ENCODE data around the gene P2RY13. TPM values are rescaled to one million over a fixed set of nuclear protein-coding genes. Genes with fewer than 3 reads are reported as not detected.

Gene P2RY13
- total and polyA plus RNA-seq, 2 of the 4 experiments (the other 2 are of a cell fraction), result not detected

DNA sequence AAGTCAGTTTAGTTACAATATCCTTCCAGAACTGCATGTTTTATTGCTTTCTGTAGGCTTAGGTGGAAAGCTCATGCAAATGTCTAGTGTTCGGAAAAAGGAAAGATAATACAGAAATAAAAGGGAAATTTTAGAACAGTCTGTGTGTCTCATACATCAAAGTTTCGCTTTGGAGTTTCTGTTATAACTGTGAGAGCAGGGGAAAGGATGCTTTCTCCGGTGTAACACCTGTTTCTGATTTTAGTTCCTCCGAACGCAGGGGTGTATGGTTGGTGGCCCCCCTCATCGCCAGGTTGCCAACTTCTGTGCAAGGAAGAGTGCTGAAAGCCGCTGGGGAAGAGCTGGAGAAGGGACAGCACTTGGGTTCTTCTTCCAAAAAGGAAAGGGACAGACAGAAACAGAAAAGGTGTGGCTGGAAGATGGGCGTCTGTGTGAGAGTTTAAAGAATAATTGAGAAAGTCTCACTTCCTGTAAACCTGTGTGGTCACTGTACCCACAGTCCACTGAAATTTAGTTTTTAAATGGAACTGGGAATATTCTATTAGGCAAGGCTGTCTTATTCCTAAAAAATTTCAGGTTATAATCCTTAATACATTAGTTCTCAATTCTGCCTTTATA is 48.5 kb upstream of the P2RY13 start:
- DNase-seq, result no peak
- Histone ChIP-seq H3K18ac (ENCODE audit: low read depth, low read length) (no peak overlapping the region), H3K56ac (ENCODE audit: extremely low read depth, insufficient read depth, low read length) (no peak overlapping the region), H4K8ac (ENCODE audit: low read depth in 2 of 2, low read length in 2 of 2) (no peak overlapping the region), H2BK120ac (ENCODE audit: low read depth, low read length) (no peak overlapping the region), H4K91ac (ENCODE audit: insufficient read depth, low read depth, low read length) (no peak overlapping the region), H2BK20ac (ENCODE audit: low read depth, low read length) (no peak overlapping the region), H3K9me3 (ENCODE audit: control insufficient read depth, insufficient read depth, low read length) (no peaks in the 10 kb centered on the region), H3K4ac (ENCODE audit: low read depth, low read length) (no peak overlapping the region), H4K20me1 (ENCODE audit: insufficient read depth, low read length) (no peaks in the 10 kb centered on the region), H2AFZ (replicated peaks; ENCODE audit: low read length, poor library complexity) (no peak overlapping the region), H3K4me2 (ENCODE audit: low read depth, low read length) (no peak overlapping the region), H3K4me3 (ENCODE audit: insufficient read depth, low read depth, low read length) (no peak overlapping the region), H2AK9ac (replicated peaks; ENCODE audit: low read depth, low read length, poor library complexity) (no peak overlapping the region), H3K23ac (ENCODE audit: low read depth, low read length) (no peak overlapping the region), H3K9ac (ENCODE audit: low read depth, low read length) (no peak overlapping the region), H2AK5ac (ENCODE audit: low read depth, low read length) (no peak overlapping the region), H3K36me3 (ENCODE audit: control insufficient read depth, insufficient read depth, low read length) (no peaks in the 10 kb centered on the region), H3K14ac (replicated peaks; ENCODE audit: low read depth, low read length) (no peak overlapping the region), H2BK15ac (ENCODE audit: low read depth, low read length) (no peak overlapping the region), H2BK5ac (ENCODE audit: low read depth, low read length, poor library complexity, severe bottlenecking) (no peak overlapping the region), H3K9me1 (ENCODE audit: insufficient read depth, low read length) (no peaks in the 10 kb centered on the region), H3K4me1 (ENCODE audit: control insufficient read depth, insufficient read depth, low read length) (no peaks in the 10 kb centered on the region), H4K5ac (ENCODE audit: low read depth, low read length) (no peak overlapping the region), H3K27ac (ENCODE audit: insufficient read depth, low read length) (no peak overlapping the region), H3K79me1 (ENCODE audit: low read depth in 1 of 2, low read length in 2 of 2) (no peaks in the 10 kb centered on the region), H3K27me3 (ENCODE audit: control insufficient read depth, insufficient read depth, low read length) (no peaks in the 10 kb centered on the region)
- intact Hi-C loops (cut with micrococcal nuclease), result loop anchor here (5.0 kb wide), 1 partner anchor 539 kb away; no protein-coding TSS in a partner anchor
- BruUV-seq (replicated peaks), result no TSS peak
- TF ChIP-seq CEBPB (IDR thresholded peaks at IDR 0.05; ENCODE audit: low read depth, low read length) (no peak), BHLHE40 (IDR thresholded peaks at IDR 0.05; ENCODE audit: low read depth, low read length) (no peak), RAD21 (IDR thresholded peaks at IDR 0.05; ENCODE audit: low read length) (no peak), MAZ (IDR thresholded peaks at IDR 0.05; ENCODE audit: borderline replicate concordance, low read depth, low read length) (no peak), SMC3 (IDR thresholded peaks at IDR 0.05; ENCODE audit: low read depth, low read length) (no peak), RCOR1 (IDR thresholded peaks at IDR 0.05; ENCODE audit: insufficient replicate concordance, low read length) (no peak), MAFK (IDR thresholded peaks at IDR 0.05; ENCODE audit: low read depth, low read length) (no peak), CHD1 (IDR thresholded peaks at IDR 0.05; ENCODE audit: low read depth, low read length) (no peak), POLR2A (IDR thresholded peaks at IDR 0.05; ENCODE audit: low read depth, low read length) (no peak), RFX5 (IDR thresholded peaks at IDR 0.05; ENCODE audit: low read depth, low read length) (no peak), MXI1 (IDR thresholded peaks at IDR 0.05; ENCODE audit: borderline replicate concordance, low read depth, low read length) (no peak)
- TF ChIP-seq, protein P1, sequence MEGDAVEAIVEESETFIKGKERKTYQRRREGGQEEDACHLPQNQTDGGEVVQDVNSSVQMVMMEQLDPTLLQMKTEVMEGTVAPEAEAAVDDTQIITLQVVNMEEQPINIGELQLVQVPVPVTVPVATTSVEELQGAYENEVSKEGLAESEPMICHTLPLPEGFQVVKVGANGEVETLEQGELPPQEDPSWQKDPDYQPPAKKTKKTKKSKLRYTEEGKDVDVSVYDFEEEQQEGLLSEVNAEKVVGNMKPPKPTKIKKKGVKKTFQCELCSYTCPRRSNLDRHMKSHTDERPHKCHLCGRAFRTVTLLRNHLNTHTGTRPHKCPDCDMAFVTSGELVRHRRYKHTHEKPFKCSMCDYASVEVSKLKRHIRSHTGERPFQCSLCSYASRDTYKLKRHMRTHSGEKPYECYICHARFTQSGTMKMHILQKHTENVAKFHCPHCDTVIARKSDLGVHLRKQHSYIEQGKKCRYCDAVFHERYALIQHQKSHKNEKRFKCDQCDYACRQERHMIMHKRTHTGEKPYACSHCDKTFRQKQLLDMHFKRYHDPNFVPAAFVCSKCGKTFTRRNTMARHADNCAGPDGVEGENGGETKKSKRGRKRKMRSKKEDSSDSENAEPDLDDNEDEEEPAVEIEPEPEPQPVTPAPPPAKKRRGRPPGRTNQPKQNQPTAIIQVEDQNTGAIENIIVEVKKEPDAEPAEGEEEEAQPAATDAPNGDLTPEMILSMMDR (conservative IDR thresholded peaks at IDR 0.05; ENCODE audit: low read depth, low read length), result no peak
- TF ChIP-seq, protein P2, sequence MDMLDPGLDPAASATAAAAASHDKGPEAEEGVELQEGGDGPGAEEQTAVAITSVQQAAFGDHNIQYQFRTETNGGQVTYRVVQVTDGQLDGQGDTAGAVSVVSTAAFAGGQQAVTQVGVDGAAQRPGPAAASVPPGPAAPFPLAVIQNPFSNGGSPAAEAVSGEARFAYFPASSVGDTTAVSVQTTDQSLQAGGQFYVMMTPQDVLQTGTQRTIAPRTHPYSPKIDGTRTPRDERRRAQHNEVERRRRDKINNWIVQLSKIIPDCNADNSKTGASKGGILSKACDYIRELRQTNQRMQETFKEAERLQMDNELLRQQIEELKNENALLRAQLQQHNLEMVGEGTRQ (IDR thresholded peaks at IDR 0.05; ENCODE audit: low read depth, low read length), result no peak
- TF ChIP-seq, protein P3, sequence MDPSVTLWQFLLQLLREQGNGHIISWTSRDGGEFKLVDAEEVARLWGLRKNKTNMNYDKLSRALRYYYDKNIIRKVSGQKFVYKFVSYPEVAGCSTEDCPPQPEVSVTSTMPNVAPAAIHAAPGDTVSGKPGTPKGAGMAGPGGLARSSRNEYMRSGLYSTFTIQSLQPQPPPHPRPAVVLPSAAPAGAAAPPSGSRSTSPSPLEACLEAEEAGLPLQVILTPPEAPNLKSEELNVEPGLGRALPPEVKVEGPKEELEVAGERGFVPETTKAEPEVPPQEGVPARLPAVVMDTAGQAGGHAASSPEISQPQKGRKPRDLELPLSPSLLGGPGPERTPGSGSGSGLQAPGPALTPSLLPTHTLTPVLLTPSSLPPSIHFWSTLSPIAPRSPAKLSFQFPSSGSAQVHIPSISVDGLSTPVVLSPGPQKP (IDR thresholded peaks at IDR 0.05; ENCODE audit: borderline replicate concordance, low read depth, low read length), result no peak
- dilution Hi-C loops (cut with HindIII; ENCODE audit: low sequenced_read_pairs, unreplicated experiment), result no loop called here
- in situ Hi-C loops (cut with MboI; ENCODE audit: low sequenced_read_pairs), result no loop called here
- 86% methylated on average over 1 of the region's 8 CpGs; no CpG with 5 or more reads in 1 of the 2 experiments for WGBS, 2 experiments (ENCODE audit: extremely low coverage in 2 of 2, insufficient read length in 1 of 2)
- POLR2A ChIA-PET (ENCODE audit: unreplicated experiment), result no interaction called here
- ATAC-seq (ENCODE audit: low read depth), result no peak
- CTCF ChIA-PET, result no interaction called here

Measured in IMR-90 (cell line).